Smooth muscle cell (in vitro differentiated cells): ENCODE data around the gene NARF. TPM values are rescaled to one million over a fixed set of nuclear protein-coding genes. Genes with fewer than 3 reads are reported as not detected.

ENCODE experiments used
- DNase-seq: peaks from one replicate; lab custom pipeline; 2025; ENCODE audit not compliant: unreplicated experiment; lab: John Stamatoyannopoulos, UW
- H2AFZ ChIP-seq: fragments of 200-600 bp; sonication (generic); 2 replicates; pipeline ENCODE4 v1.6.0; 2016; ENCODE audit warnings: antibody characterized with exemption, low read depth, mild to moderate bottlenecking
- H3F3A ChIP-seq: fragments of 200-600 bp; sonication (generic); 2 replicates; pipeline ENCODE4 v1.6.0; 2017; ENCODE audit warnings: antibody characterized with exemption, low read depth
- H3K27ac ChIP-seq: fragments of 200-600 bp; sonication (generic); 2 replicates; pipeline ENCODE4 v1.5.1; 2016; ENCODE audit warnings: low read depth, mild to moderate bottlenecking
- H3K27me3 ChIP-seq: fragments of 200-600 bp; sonication (generic); 2 replicates; pipeline ENCODE4 v1.6.1; 2016; ENCODE audit warnings: low read depth, mild to moderate bottlenecking
- H3K36me3 ChIP-seq: fragments of 200-600 bp; sonication (generic); 2 replicates; pipeline ENCODE4 v1.5.1; 2016; ENCODE audit warnings: low read depth
- H3K4me1 ChIP-seq: fragments of 200-600 bp; sonication (generic); 2 replicates; pipeline ENCODE4 v1.5.1; 2016; ENCODE audit warnings: low read depth
- H3K4me2 ChIP-seq: fragments of 200-600 bp; sonication (generic); 2 replicates; pipeline ENCODE4 v1.6.0; 2016; ENCODE audit warnings: mild to moderate bottlenecking
- H3K4me3 ChIP-seq: fragments of 200-600 bp; sonication (generic); 2 replicates; pipeline ENCODE4 v1.5.1; 2016; ENCODE audit warnings: mild to moderate bottlenecking
- H3K79me2 ChIP-seq: fragments of 200-600 bp; sonication (generic); 2 replicates; pipeline ENCODE4 v1.6.0; 2016; ENCODE audit warnings: low read depth, mild to moderate bottlenecking
- H3K9ac ChIP-seq: fragments of 200-600 bp; sonication (generic); 2 replicates; pipeline ENCODE4 v1.6.0; 2016; ENCODE audit warnings: low read depth
- H3K9me3 ChIP-seq: fragments of 200-600 bp; sonication (generic); replicated peaks from 2 replicates; pipeline ENCODE4 v1.5.1; 2016; ENCODE audit warnings: low read depth
- H4K20me1 ChIP-seq: fragments of 200-600 bp; sonication (generic); 2 replicates; pipeline ENCODE4 v1.6.0; 2016; ENCODE audit warnings: low read depth
- WGBS: methylation state at CpG from one replicate; pipeline ENCODE4 v1.1.7; 2016; ENCODE audit warnings: low lambda C conversion rate; 5-methylcytosine and 5-hydroxymethylcytosine counted together
- polyA plus RNA-seq: library from polyadenylated mRNA; unstranded; fragments of >200 nt; fragmentation: Nextera tagmentation; extraction: Ambion mirVana; gene quantifications from 2 replicates; pipeline ENCODE4 v1.2.1, GENCODE V29; 2016
- total RNA-seq: library from RNA; depleted of rRNA; stranded (reverse); fragments of >200 nt; gene quantifications from 2 replicates; pipeline ENCODE4 v1.2.3, GENCODE V29; 2014
- TF ChIP-seq, protein P1 (sequence below): fragments of 200-600 bp; sonication (generic); IDR thresholded peaks from 2 replicates; pipeline ENCODE4 v1.5.1; 2017; ENCODE audit warnings: borderline replicate concordance, mild to moderate bottlenecking, antibody characterized with exemption; ENCODE audit not compliant: insufficient read depth, poor library complexity, severe bottlenecking

NARF gene
- total and polyA plus RNA-seq, 2 experiments from 2014 or later: 52.0 to 178 TPM

GRCh38 chr17:82525712-82526111 lies 67.2 kb downstream of the NARF start:
- Histone ChIP-seq H3K4me1 (peaks cover 10% of the 10 kb centered on the region), H3K9me3 (no peaks in the 10 kb centered on the region), H3K4me2 (no peak overlapping the region), H3K79me2 (peaks cover 99% of the 10 kb centered on the region), H3K27ac (peak overlapping the region; percentile 43), H4K20me1 (peaks cover 100% of the 10 kb centered on the region), H3K9ac (no peak overlapping the region), H3K36me3 (no peaks in the 10 kb centered on the region), H3K27me3 (no peaks in the 10 kb centered on the region), H3K4me3 (no peak overlapping the region), H3F3A (no peaks in the 10 kb centered on the region), H2AFZ (no peak overlapping the region)
- DNase-seq: no peak
- 88% methylated on average over 4 of the region's 4 CpGs for WGBS
- TF ChIP-seq, protein P1, sequence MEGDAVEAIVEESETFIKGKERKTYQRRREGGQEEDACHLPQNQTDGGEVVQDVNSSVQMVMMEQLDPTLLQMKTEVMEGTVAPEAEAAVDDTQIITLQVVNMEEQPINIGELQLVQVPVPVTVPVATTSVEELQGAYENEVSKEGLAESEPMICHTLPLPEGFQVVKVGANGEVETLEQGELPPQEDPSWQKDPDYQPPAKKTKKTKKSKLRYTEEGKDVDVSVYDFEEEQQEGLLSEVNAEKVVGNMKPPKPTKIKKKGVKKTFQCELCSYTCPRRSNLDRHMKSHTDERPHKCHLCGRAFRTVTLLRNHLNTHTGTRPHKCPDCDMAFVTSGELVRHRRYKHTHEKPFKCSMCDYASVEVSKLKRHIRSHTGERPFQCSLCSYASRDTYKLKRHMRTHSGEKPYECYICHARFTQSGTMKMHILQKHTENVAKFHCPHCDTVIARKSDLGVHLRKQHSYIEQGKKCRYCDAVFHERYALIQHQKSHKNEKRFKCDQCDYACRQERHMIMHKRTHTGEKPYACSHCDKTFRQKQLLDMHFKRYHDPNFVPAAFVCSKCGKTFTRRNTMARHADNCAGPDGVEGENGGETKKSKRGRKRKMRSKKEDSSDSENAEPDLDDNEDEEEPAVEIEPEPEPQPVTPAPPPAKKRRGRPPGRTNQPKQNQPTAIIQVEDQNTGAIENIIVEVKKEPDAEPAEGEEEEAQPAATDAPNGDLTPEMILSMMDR: no peak

DNA sequence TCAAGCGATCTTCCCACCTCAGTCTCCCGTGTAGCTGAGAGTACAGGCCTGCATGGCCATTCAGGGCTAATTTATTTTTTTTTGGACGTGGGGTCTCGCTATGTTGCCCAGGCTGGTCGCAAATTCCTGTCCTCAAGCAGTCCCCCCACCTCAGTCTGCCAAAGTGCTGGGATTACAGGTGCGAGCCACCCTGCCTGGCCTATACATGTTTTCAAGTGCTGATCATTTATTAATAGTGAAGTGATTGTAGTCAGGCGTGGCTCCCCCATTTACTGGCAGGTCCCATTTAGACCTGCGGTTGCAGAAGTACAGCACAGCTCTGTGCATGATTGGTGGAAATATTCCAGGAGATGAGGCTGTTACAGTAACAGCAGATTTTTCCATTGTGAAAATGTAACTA lies 69.4 kb downstream of the NARF start:
- H3K27me3 ChIP-seq: no peaks in the 10 kb centered on the region
- no peak overlapping the region for H3K4me2 ChIP-seq
- peak overlapping the region; percentile 67 for H3K27ac ChIP-seq
- no peak overlapping the region for H2AFZ ChIP-seq
- H3F3A ChIP-seq: no peaks in the 10 kb centered on the region
- H4K20me1 ChIP-seq: peaks cover 100% of the 10 kb centered on the region
- H3K9me3 ChIP-seq: no peaks in the 10 kb centered on the region
- 93% methylated on average over 8 of the region's 8 CpGs for WGBS
- H3K9ac ChIP-seq: no peak overlapping the region
- no peak overlapping the region for H3K4me3 ChIP-seq
- peaks cover 99% of the 10 kb centered on the region for H3K79me2 ChIP-seq
- peaks cover 15% of the 10 kb centered on the region for H3K4me1 ChIP-seq
- no peak for DNase-seq
- TF ChIP-seq, protein P1: no peak
- no peaks in the 10 kb centered on the region for H3K36me3 ChIP-seq

- Histone ChIP-seq H3K9me3 (no peaks in the 10 kb centered on the region), H3K4me2 (no peak overlapping the region), H3K79me2 (peaks cover 99% of the 10 kb centered on the region), H3K27me3 (no peaks in the 10 kb centered on the region), H3K4me3 (no peak overlapping the region), H3K4me1 (peaks cover 15% of the 10 kb centered on the region), H3K9ac (no peak overlapping the region), H4K20me1 (peaks cover 100% of the 10 kb centered on the region), H2AFZ (no peak overlapping the region), H3F3A (no peaks in the 10 kb centered on the region), H3K36me3 (no peaks in the 10 kb centered on the region), H3K27ac (peak overlapping the region; percentile 67)
- no peak for DNase-seq
- TF ChIP-seq, protein P1: peak; percentile 11
- 81% methylated on average over 17 of the region's 17 CpGs for WGBS
These were observed 70.1 kb downstream of the NARF start for GRCh38 chr17:82528484-82529265.

- DNase-seq: no peak
- Histone ChIP-seq H2AFZ (no peak overlapping the region), H3K4me1 (peaks cover 15% of the 10 kb centered on the region), H4K20me1 (peaks cover 100% of the 10 kb centered on the region), H3K9ac (peak overlapping the region; percentile 10), H3K27me3 (no peaks in the 10 kb centered on the region), H3K4me2 (no peak overlapping the region), H3K36me3 (no peaks in the 10 kb centered on the region), H3K79me2 (peaks cover 99% of the 10 kb centered on the region), H3K4me3 (no peak overlapping the region), H3F3A (peaks cover 2% of the 10 kb centered on the region), H3K9me3 (no peaks in the 10 kb centered on the region), H3K27ac (peak overlapping the region; percentile 67)
- TF ChIP-seq, protein P1: no peak
- whole genome bisulfite sequencing: 89% methylated on average over 9 of the region's 9 CpGs
These were observed 71.4 kb downstream of the NARF start for GRCh38 chr17:82529914-82530300.
